Epithelial cell of prostate (primary cell): ENCODE results near the gene CTNNA1.

Experiments
- DNase-seq: peaks from one replicate; pipeline ENCODE4 v3.0.0-alpha.2; 2011; ENCODE audit warnings: low read depth, low spot score
- H3K27ac ChIP-seq: fragments of 450-650 bp; 2 replicates; pipeline ENCODE4 v1.5.1; 2017; ENCODE audit warnings: mild to moderate bottlenecking

The CTNNA1 gene

DNA sequence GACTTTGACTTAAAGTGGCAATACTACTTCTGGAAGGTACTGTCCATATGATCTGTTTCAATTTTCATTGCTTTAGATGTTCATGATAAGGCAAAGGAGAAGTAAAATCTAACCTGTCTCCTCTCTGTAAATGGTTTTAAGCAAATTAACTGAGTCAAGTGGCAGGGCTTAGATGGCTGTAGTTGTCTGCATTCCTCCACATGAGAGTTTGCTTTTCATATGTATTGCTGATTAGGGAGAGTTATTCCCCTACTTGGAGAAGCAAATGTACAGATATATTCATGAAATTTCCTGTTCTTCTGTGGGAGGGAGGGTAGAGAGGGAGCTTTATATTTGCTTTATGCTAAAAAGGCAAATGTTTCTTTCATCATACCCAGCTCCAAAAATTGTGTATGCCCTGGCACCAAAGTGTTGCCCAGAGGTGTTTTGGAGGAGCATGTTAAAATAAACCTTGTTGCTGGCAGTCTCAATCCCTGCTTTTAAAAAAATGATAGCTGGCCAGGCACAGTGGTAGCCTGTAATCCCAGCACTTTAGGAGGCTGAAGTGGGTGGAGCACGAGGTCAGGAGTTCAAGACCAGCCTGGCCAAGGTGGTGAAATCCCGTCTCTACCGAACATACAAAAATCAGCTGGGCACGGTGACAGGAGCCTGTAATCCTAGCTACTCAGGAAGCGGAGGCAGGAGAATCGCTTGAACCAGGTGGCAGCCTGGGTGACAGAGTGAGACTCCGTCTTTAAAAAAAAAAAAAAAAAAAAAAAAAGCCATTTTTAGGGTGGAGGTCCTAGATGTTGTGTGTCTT, 125.4 kb downstream of the CTNNA1 start:
- DNase-seq, result no peak
- H3K27ac ChIP-seq, result no peak overlapping the region

DNA sequence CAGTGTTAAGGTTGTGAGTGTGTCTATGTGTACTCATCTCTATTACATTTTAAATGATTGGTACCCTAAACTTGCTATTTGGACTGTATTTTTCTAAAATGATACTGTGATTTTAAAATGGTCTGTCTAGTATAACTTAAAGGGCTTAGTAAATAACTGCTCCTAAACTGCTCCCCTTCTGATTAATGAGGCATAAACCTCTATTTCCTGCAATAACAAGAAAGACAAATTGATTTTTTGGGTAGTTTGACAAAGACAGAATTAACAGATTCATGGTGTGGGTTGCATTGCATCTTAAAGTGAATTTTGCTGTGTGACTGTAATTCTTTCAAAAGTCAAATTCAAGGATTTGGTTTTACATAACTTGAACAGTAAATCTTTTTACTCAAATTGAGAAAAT, 130.0 kb downstream of the CTNNA1 start:
- no peak overlapping the region for H3K27ac ChIP-seq
- DNase-seq, result no peak

DNA sequence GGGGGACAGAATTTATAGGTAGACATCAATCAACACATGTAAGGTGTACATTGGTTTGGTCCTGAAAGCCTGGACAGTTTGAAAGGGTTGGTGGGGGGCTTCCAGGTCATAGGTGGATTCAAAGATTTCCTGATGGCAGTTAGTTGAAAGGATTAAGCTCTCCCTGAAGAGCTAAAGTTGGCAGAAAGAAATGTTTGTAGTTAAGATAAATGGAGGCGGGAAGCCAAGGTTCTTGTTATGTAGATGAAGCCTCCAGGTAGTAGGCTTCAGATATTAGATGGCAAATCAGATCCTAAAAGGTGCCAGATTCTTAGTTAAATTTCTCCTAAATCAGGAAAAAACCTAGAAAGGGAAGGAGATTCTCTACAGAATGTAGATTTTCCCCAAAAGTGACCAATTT, 130.9 kb downstream of the CTNNA1 start:
- H3K27ac ChIP-seq, result no peak overlapping the region
- no peak for DNase-seq

DNA sequence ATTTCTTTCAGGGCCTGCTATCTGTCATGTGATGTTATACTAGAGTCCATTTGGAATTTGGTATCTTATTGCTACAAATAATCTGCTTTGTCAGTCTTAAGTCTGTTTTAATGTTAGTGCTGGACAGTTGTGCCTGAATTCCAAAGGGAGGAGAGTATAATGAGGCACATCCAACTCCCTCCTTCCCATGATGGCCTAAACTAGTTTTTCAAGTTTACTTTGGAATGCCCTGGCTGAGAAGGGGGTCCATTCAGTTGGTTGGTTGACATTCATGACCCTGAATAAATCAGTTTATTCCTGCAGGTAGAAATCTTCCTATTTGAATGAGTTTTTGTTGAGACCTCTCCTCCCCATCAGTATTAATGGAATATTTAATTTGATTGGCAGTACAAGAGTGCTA, 131.3 kb downstream of the CTNNA1 start:
- DNase-seq, result no peak
- no peak overlapping the region for H3K27ac ChIP-seq

DNA sequence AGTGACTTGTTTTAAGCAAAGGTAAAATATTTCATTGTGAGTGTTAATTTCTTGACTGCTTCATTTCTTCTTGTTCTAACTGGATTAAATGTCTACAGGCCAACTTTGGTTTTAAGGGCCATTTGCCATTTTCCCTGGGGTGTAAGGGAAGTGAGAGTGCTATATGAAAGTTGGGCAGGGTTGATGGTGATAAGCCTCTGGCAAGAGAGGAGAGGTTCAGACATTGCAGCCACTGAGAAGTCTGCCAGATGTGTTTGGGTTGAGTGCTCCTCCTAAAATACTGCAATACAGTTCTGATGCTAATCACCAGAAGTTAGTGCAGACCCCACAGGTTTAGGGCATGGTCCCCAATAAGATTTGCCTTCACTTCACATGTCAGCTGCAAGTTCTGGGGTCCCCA, 136.8 kb downstream of the CTNNA1 start:
- H3K27ac ChIP-seq, result no peak overlapping the region
- DNase-seq, result no peak

DNA sequence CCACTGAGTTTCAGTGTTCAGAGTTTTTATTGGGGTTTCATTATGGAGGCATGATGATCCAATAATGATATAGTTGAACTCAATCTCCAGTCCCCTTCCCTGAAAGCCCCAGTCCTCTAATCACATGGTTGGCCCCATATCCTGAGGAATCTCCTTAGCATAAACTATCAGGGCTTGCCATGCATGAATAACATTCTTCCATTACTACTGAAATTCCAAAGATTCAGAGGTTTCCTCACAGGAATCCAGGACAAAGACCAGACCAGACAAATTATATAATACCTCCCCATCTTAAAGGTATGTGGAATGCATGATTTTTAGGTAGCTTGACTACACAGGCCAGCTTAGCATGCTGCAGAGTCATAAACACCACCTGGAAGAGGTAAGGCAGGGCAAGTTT, 137.4 kb downstream of the CTNNA1 start:
- H3K27ac ChIP-seq, result no peak overlapping the region
- no peak for DNase-seq

DNA sequence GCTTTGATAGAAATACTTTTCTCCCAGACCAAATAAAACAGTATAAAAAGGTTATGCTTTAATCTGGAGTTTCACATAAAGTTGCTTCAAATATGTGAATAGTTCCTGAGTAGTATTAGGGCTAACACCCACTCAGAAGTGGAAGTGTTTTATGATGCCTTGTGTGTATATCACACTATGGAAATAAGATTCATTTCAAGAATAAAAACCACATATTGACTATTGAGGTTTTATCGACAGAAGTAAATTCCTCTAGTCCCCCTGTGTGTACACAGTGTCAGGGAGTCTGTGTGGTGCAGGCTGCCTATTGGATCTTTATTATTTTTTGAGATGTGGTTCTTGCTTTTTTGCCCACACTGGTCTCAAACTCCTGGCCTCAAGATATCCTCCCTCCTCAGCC, 142.7 kb downstream of the CTNNA1 start:
- H3K27ac ChIP-seq, result no peak overlapping the region
- DNase-seq, result no peak

DNA sequence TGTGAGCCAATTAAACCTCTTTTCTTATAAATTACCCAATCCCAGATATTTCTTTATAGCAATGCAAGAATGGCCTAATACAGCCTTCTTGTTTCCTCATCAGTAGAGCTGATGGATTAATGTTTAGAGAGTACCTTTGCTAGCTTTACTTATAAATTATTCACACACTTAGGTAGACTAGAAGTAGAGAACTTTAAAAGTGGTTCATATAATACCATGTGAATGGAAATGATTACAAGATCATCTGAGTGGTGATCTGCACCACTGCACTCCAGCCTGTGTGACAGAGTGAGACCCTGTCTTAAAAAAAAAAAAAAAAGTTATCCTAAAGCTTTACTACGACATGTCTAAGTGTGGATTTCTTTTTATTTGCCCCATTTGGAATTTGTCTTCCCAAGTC, 145.1 kb downstream of the CTNNA1 start:
- no peak overlapping the region for H3K27ac ChIP-seq
- no peak for DNase-seq

DNA sequence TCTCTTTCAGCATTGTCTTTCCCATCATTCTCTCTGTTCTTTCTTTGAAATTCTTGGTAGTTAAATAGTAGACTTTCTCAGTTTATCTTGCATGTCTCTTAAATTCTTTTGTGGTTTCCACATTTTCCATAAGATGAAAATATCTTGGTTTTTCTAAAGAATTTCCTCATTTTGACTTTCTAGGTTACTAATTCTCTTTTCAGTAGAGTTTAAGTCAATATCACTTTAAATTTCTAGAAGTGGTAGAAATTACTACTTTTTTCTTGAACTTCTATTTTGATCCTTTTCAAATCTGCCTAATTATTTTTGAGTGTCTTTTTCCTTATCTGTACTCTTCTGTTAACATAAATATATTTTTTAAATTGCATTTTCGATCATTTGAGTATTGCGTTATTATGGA, 145.5 kb downstream of the CTNNA1 start:
- no peak overlapping the region for H3K27ac ChIP-seq
- DNase-seq, result no peak

DNA sequence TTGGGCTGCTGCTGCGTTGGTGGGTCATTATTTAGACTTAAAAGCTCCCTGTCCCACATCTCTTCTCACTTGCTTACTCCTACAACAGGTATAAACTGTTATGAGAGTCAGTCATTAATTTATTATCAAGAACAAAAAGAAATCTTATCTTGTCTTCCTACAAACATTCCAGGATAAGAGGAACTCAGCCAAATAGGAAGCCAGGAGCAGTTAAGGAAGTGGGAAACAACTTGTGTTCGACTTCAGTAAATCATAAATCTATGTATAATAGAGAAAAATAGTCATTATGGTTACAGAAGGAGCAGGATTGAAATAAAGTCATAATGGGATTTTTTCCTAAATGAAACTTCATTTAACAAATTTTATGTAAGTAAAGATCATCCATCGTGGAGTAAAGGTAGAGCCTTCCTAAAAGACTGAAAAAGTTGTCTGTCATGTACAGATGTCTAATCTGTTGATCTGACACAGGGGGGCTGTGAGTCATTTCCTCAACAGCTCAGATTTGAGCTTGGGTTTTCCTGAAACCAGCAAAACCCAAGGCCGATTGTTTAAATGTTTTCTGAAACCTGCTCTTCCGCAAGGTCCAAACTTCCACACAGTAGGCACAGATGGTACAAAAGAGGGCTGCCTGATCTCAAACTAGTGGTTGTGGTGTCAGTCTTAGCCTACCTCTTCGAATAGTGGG, 147.2 kb downstream of the CTNNA1 start:
- no peak for DNase-seq
- peak overlapping the region; percentile 27 for H3K27ac ChIP-seq

DNA sequence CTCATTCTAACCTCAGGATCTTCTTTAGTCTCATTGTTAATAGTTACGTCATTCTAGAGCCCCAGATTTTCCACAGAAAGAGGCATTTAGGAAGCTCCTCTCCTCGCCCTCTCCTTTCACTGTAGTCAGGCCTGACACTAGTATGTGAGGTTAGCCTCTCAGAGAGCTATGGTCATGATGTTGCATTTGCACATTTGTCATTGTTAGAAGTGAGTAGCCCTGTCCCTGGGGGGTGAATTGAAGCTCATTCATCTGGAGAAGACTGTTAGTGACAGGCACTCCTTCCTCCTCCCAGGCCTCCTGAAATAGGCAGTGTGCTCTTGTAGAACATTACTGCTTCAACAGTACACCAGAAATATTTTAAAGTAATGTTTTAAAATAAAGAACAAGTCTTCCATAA, 148.5 kb downstream of the CTNNA1 start:
- DNase-seq, result no peak
- no peak overlapping the region for H3K27ac ChIP-seq

DNA sequence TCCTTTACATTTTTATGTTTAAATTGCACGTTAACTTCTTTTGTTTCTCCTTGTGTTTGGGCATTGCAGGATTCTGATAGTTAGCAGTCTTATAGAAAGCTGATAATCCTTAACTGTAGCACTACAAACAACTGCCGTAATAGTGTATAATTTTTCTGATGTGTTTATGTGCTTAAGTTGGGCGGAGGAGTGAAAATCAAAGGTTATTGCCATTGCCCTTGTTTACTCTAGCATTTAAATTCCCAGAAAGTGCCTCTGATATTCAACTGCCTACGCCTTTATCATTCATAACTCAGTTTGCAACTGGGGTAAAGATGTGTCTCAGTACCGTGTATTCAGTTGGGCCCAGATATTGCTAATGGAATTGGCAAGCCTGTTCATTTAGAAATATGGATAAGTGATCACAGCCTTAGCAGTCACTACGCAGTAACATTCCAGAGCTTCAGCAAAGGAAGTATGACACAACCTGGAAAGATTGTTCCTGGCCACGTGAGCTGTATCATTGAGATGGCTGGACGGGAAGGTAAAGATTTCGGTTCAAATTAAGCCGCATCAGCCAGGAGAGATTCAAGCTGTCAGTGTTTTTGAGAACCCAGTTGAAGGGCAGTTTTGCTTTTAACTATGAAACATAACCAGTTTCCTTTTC, 150.0 kb downstream of the CTNNA1 start:
- peak overlapping the region; percentile 27 for H3K27ac ChIP-seq
- no peak for DNase-seq

DNA sequence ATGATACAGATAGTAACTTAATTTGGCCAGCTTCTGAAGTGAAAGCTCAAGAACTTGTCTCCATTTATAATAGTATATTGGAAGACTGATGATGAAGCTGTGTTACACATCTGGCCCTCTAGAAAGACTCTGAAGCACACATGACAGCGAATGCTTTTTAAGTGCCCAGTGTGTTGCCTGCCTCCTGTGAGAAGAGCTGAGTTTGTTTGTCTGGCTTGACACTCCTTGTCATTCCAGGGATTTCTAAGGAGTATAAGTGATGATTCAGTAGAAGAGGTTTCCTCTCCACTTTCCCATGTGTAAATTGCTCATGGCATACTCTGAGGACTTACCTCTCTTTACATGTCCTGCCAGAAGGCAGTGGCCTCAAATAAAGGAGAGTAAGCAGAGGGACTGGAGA, 152.3 kb downstream of the CTNNA1 start:
- no peak for DNase-seq
- H3K27ac ChIP-seq, result peak overlapping the region; percentile 23

DNA sequence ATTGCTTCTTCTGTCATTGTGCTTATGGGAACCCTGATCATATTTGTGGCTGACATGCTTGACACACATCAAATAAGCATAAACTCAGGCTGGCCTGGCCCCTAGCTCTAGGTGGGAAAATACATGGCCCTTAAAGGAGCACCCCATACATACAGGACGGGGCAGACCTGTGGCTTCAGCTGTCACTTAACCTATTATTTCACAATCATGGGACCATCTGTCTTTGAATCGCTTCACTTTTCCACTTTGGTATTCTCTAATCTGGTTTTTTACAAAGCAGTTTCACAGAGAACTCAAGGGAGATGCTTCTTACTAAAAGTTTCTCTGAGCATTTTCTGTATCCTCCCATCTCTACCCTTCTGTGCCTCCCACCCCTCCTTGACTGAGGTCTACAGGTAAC, 156.5 kb downstream of the CTNNA1 start:
- no peak overlapping the region for H3K27ac ChIP-seq
- no peak for DNase-seq

DNA sequence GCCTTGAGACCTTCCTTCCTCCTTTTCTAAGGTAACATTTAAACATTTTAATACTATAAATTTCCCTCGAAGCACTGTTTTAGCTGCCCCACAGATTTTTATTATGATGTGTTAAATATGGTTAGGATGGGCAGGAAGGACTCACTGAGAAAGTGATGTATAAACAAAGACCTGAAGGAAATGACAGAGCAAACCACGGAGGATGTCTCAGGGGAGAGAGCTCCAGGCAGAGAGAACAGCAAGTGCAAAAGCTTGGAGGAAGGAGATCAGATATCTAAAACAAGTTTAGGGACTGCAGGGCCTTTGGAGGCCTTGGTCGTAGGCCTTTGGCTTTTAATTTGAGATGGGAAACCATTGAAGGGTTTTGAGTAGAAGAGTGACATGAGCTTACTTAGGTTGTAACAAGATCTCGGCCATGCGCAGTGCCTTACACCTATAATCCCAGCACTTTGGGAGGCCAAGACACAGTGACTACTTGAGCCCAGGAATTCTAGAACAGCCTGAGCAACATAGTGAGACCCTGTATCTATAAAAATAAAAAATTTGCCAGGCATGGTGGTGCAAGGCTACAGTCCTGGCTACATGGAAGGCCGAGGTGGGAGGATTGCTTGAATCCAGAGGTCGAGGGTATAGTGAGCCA, 157.4 kb downstream of the CTNNA1 start:
- DNase-seq, result no peak
- H3K27ac ChIP-seq, result no peak overlapping the region

DNA sequence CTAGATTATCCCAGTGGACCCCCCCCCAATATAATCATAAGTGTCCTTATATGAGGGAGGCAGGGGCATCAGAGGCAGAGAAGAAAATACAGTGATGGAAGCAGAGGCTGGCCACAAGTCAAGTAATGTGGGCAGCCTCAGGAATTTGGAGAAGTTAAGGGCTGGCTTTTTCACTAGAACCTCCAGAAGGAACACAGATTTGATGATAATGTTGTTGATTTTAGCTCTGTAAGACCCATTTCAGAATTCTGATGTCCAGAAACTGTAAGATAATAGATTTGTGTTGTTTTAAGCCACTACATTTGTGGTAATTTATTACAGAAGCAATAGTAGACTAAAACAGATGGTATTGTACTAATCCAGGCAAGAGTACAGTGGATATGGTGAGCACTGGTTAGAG, 158.2 kb downstream of the CTNNA1 start:
- H3K27ac ChIP-seq, result no peak overlapping the region
- no peak for DNase-seq

DNA sequence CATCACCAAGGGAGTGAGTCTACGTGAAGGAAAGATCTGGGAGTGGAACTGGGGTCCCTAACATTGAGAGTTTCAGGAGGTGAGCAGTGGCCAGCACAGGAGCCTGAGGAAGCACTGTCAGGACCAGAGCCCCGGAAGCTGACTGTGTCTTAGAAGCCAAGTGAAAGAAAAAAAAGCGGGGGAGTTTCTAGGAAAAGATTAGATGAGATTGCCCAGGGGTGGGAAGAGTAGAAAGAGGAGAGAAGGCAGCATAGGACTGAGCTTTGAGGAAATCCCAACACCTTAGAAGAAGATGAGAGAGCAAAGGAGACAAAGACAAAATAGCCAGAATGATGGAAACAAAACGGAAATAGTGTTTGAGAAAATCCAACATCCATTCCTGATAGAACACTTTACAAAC, 158.9 kb downstream of the CTNNA1 start:
- no peak overlapping the region for H3K27ac ChIP-seq
- DNase-seq, result no peak

DNA sequence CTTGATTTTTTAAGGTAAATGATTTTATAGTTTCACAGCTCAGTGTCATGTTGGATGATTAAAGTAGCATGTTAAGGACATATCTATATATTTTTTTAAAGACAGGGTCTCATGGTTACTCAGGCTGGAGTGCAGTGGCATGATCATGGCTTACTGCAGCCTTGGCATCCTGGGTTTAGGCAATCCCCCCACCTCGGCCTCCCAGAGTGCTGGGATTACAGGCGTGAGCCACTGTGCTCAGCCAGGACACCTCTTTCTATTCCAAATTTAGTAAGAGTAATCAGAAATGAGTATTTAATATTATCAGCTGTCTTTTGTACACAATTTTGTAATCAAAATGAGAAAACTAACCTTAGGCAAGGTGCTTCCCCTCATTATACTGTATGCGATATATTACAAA, 160.5 kb downstream of the CTNNA1 start:
- no peak overlapping the region for H3K27ac ChIP-seq
- no peak for DNase-seq

DNA sequence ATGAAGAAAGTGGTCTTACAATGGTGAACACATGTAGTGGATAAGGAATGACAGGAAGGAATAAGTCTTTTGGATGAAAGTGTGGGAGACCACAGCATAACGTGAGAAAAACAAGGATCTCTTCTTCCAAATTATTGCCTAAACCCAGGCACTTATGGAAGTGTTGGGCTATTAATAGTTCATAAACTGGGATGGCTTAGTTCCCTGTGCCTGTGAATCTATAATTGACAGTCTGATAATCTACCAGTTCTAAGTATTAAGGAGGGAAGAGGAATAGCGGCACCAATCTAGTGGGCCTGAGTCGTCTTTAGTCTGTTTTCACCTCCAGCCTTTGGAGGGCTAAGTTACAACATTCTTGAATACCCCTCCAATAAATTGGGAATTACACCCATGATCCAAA, 161.1 kb downstream of the CTNNA1 start:
- DNase-seq, result no peak
- no peak overlapping the region for H3K27ac ChIP-seq

DNA sequence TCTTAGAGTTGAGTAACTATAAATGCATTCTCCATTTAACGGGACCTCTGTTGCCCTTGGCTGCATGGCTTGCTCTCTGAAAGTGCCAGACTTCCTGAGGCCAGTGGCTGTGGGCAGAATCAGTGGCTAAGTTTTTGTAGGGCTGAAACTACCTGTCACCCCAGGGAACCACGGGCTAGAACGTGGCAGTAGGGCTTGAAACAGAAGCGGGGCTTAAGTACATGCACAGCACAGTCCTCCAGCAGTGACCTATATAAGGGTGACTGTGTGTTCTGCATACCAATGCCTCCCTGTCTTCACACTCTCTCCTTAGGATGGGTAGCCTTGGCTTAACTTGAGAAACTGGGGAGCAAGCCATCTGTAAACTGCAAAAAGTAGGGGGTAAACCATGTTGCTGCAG, 165.5 kb downstream of the CTNNA1 start:
- no peak for DNase-seq
- no peak overlapping the region for H3K27ac ChIP-seq

DNA sequence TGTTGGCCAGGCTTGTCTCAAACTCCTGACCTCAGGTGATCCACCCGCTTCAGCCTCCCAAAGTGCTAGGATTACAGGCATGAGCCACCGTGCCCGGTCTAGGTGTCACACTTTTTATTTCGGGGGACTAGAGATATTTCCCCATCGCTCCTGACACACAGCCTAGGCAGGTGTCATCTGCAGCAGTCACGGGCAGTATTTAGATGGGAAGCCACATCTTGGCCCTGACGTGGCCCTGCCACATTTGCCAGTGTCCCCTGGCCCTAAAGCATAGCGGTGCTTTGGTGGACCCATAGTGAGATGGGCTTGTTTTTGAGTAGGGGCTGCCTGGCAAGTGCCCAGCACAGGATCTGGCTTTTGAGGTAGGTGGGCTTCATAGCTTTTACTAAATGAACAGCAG, 167.0 kb downstream of the CTNNA1 start:
- no peak overlapping the region for H3K27ac ChIP-seq
- DNase-seq, result no peak
